A673 (cell line): Measurements from ENCODE around the gene NETO1. TPM values are rescaled to one million over a fixed set of nuclear protein-coding genes. Genes with fewer than 3 reads are reported as not detected.

ENCODE experiments used
- BruUV-seq: library from RNA; stranded (reverse); fragments of 400-500 nt; replicated peaks from 2 replicates; lab custom pipeline; 2021; lab: Mats Ljungman, UMichigan
- CTCF ChIA-PET: fragments of 300-600 bp; sonication (Branson Sonifier 250); formaldehyde crosslinking; loops from one replicate; lab custom pipeline; 2022; ENCODE audit warnings: antibody characterized with exemption; lab: Charles Lee
- POLR2A ChIA-PET: fragments of 300-600 bp; sonication (Branson Sonifier 250); formaldehyde crosslinking; loops from one replicate; lab custom pipeline; 2022; ENCODE audit warnings: antibody characterized with exemption; ENCODE audit not compliant: low non-redundant PET; lab: Charles Lee
- DNase-seq: peaks from one replicate; pipeline ENCODE4 v3.0.0-alpha.2; 2015; ENCODE audit warnings: low spot score
- H3K27ac ChIP-seq: fragments of 200-600 bp; sonication (generic); 2 replicates; pipeline ENCODE4 v1.5.1; 2016; ENCODE audit warnings: mixed run types, low read depth, mild to moderate bottlenecking, mixed read lengths, antibody characterized with exemption, low read length; ENCODE audit not compliant: poor library complexity, severe bottlenecking
- H3K27me3 ChIP-seq: fragments of 200-600 bp; sonication (generic); replicated peaks from 2 replicates; pipeline ENCODE4 v1.6.1; 2017; ENCODE audit warnings: mixed run types, low read depth, mild to moderate bottlenecking, mixed read lengths, antibody characterized with exemption, low read length; ENCODE audit not compliant: insufficient read depth, poor library complexity
- H3K36me3 ChIP-seq: fragments of 200-600 bp; sonication (generic); 2 replicates; pipeline ENCODE4 v1.6.1; 2016; ENCODE audit warnings: mixed run types, mild to moderate bottlenecking, mixed read lengths, antibody characterized with exemption, low read length; ENCODE audit not compliant: insufficient read depth, poor library complexity, severe bottlenecking
- H3K4me1 ChIP-seq: fragments of 200-600 bp; sonication (generic); 2 replicates; pipeline ENCODE4 v1.6.1; 2017; ENCODE audit warnings: mixed run types, mild to moderate bottlenecking, mixed read lengths, antibody characterized with exemption, low read length; ENCODE audit not compliant: insufficient read depth, poor library complexity, severe bottlenecking
- H3K4me3 ChIP-seq: fragments of 200-600 bp; sonication (generic); 2 replicates; pipeline ENCODE4 v1.5.1; 2016; ENCODE audit warnings: low read depth, mixed run types, mild to moderate bottlenecking, mixed read lengths, low read length; ENCODE audit not compliant: poor library complexity, severe bottlenecking
- H3K9me3 ChIP-seq: fragments of 200-600 bp; sonication (generic); 2 replicates; pipeline ENCODE4 v1.6.1; 2016; ENCODE audit warnings: mixed run types, low read depth, mild to moderate bottlenecking, mixed read lengths, antibody characterized with exemption, low read length; ENCODE audit not compliant: poor library complexity, severe bottlenecking
- EZH2 ChIP-seq: fragments of 200-600 bp; sonication (generic); IDR thresholded peaks from 2 replicates; pipeline ENCODE4 v1.6.1; 2017; ENCODE audit warnings: borderline replicate concordance, low read depth, mild to moderate bottlenecking, mixed read lengths, antibody characterized with exemption, low read length; ENCODE audit not compliant: poor library complexity, severe bottlenecking
- intact Hi-C: fragments of 100-400 bp; cut with micrococcal nuclease; formaldehyde crosslinking; loops from one replicate; pipeline ENCODE4 v1.10.0; 2022; ENCODE audit not compliant: unreplicated experiment
- total RNA-seq: library from RNA; stranded (reverse); gene quantifications from 2 replicates; pipeline ENCODE4 v1.2.3, GENCODE V29; 2021
- TF ChIP-seq, protein P1 (sequence below): fragments of 300-800, 200-600 bp; sonication (generic); conservative IDR thresholded peaks from 2 replicates; pipeline ENCODE4 v1.5.1; 2017; ENCODE audit warnings: low read depth, mild to moderate bottlenecking, antibody characterized with exemption, low read length, moderate library complexity, mixed read lengths

The NETO1 gene
- total RNA-seq, 1 experiment from 2014 or later, result 12.1 TPM

DNA sequence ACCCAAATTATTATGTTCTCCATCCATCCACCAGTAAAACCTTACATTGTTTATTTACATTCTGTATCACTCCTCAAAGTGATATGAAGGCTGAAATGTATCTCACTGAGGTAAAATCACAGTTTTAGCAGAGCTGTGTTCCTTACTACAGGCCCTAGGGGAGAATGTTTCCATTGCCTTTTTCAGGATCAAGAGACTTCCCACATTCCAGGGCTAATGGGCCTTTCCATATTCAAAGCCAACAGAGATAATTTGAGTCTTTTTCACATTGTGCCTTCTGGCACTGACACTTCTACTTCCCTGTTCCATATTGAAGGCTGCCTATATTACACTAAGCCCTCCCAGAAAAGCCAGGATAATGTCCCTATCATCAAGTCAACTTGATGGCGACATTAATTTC is 20.0 kb downstream of the NETO1 start:
- H3K9me3 ChIP-seq, result no peaks in the 10 kb centered on the region
- BruUV-seq, result no TSS peak
- no peak for DNase-seq
- H3K4me3 ChIP-seq, result no peak overlapping the region
- POLR2A ChIA-PET, result no interaction called here
- H3K4me1 ChIP-seq, result no peaks in the 10 kb centered on the region
- intact Hi-C loops, result no loop called here
- CTCF ChIA-PET, result no interaction called here
- H3K36me3 ChIP-seq, result no peaks in the 10 kb centered on the region
- no peak overlapping the region for H3K27ac ChIP-seq
- H3K27me3 ChIP-seq, result no peaks in the 10 kb centered on the region
- TF ChIP-seq, protein P1, sequence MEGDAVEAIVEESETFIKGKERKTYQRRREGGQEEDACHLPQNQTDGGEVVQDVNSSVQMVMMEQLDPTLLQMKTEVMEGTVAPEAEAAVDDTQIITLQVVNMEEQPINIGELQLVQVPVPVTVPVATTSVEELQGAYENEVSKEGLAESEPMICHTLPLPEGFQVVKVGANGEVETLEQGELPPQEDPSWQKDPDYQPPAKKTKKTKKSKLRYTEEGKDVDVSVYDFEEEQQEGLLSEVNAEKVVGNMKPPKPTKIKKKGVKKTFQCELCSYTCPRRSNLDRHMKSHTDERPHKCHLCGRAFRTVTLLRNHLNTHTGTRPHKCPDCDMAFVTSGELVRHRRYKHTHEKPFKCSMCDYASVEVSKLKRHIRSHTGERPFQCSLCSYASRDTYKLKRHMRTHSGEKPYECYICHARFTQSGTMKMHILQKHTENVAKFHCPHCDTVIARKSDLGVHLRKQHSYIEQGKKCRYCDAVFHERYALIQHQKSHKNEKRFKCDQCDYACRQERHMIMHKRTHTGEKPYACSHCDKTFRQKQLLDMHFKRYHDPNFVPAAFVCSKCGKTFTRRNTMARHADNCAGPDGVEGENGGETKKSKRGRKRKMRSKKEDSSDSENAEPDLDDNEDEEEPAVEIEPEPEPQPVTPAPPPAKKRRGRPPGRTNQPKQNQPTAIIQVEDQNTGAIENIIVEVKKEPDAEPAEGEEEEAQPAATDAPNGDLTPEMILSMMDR, result no peak

DNA sequence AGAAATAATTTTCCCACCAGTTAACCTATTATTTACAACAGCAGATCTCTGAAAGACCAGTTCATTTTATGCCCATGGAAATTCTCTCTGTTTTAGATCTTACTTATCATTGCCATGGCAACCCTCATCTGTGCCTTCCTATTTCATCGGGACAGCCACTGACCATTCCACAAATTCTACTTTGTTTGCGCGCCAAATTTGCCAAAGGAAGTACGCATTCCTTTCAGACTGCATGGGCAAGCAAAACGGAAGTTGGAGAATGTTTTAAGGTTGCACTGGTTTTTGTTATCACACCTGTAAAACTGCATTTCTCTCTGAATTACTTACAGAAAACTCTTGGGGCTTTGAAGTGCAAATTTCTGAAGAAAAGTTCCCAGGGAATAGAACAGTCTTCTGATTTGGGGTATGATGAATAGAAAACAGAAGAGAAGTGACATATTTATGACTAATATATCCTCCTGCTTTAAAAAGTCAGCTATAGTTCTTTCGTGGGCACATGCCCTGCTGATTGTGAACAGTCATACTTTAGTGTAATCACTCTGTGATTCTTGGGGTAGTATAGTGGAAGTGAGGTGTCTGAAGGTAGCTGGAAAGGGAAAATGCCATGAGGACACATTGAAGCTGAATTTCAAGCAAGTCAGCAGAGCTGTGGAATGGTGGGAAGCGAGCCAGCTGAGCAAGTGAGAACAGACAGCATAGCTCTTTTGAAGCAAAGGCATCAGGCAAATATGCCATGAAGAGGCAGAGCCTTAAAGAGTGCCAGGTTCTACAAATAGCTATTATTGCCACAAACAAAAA is 20.9 kb downstream of the NETO1 start:
- Histone ChIP-seq H3K27me3 (no peaks in the 10 kb centered on the region), H3K4me3 (no peak overlapping the region), H3K9me3 (no peaks in the 10 kb centered on the region), H3K4me1 (no peaks in the 10 kb centered on the region), H3K27ac (no peak overlapping the region), H3K36me3 (no peaks in the 10 kb centered on the region)
- CTCF ChIA-PET, result no interaction called here
- TF ChIP-seq, protein P1, result no peak
- no peak for TF ChIP-seq EZH2
- intact Hi-C loops, result no loop called here
- POLR2A ChIA-PET, result no interaction called here
- DNase-seq, result no peak
- no TSS peak for BruUV-seq

DNA sequence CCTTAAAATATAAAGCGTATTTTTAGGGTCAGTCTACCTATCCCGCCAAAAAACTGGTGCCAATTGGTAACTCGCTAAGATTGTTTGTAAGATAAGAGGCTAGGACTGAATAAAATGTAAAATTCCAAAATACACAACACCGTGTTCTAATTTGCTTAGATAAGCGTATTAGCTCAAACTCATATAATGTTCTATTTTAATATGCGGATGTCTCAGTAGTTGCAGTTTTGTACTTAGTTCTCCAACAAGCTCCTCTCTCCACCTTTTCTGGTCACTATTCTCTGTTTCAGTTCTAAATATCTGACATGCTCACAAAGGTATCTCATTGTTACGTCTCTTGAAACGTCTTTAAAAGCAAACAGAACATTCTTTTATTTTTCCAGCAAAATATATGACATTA is 24.0 kb downstream of the NETO1 start:
- H3K27me3 ChIP-seq, result no peaks in the 10 kb centered on the region
- BruUV-seq, result no TSS peak
- H3K27ac ChIP-seq, result no peak overlapping the region
- DNase-seq, result no peak
- no peaks in the 10 kb centered on the region for H3K4me1 ChIP-seq
- H3K9me3 ChIP-seq, result no peaks in the 10 kb centered on the region
- CTCF ChIA-PET, result no interaction called here
- no peaks in the 10 kb centered on the region for H3K36me3 ChIP-seq
- intact Hi-C loops, result no loop called here
- POLR2A ChIA-PET, result no interaction called here
- no peak overlapping the region for H3K4me3 ChIP-seq
- TF ChIP-seq, protein P1, result no peak
- TF ChIP-seq EZH2, result no peak
